ENCODE data around the gene HCK.

GRCh38 chr20:32129863-32130262 lies 77.8 kb downstream of the HCK start:
- no peak for TF ChIP-seq EZH2 (IDR thresholded peaks at IDR 0.05; ENCODE audit: insufficient read depth, low read length)
- TF ChIP-seq CTCF (IDR thresholded peaks at IDR 0.05; ENCODE audit: insufficient read depth, low read depth, low read length): no peak
